ENCODE measurements around the gene ZDHHC11.
"Not testable (repeated sequence)": the region's sequence is repeated elsewhere in the genome, so short reads cannot be mapped to it uniquely, and the experiment has no call there.

ZDHHC11 gene

GRCh38 chr5:801472-801871, 49.3 kb downstream of the ZDHHC11 start:
- no peak for DNase-seq (ENCODE audit: low spot score)

- DNase-seq (ENCODE audit: low spot score), result not testable (repeated sequence)
Measured at GRCh38 chr5:801055-801454, 49.7 kb downstream of the ZDHHC11 start.

- DNase-seq (ENCODE audit: low spot score), result not testable (repeated sequence)
Measured at GRCh38 chr5:798505-799138, 52.2 kb downstream of the ZDHHC11 start.

- not testable (repeated sequence) for DNase-seq (ENCODE audit: low spot score)
Measured at GRCh38 chr5:797986-798385, 52.8 kb downstream of the ZDHHC11 start.

DNA sequence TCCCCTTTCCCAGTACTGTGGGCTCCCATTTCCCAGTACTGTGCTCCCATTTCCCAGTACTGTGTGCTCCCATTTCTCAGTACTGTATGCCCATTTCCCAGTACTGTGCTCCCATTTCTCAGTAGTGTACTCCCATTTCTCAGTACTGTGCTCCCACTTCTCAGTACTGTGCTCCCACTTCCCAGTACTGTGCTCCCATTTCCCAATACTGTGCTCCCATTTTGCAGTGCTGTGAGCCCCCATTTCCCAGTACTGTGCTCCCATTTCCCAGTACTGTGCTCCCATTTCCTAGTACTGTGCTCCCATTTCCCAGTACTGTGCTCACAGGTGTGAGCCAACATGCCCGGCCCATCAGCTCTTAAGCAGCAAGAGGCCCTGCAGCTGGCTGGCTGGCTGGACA, 54.9 kb downstream of the ZDHHC11 start:
- not testable (repeated sequence) for DNase-seq (ENCODE audit: low spot score)

GRCh38 chr5:794948-795347, 55.8 kb downstream of the ZDHHC11 start:
- not testable (repeated sequence) for DNase-seq (ENCODE audit: low spot score)

GRCh38 chr5:788703-789102, 62.1 kb downstream of the ZDHHC11 start:
- DNase-seq (ENCODE audit: low spot score), result not testable (repeated sequence)

DNA sequence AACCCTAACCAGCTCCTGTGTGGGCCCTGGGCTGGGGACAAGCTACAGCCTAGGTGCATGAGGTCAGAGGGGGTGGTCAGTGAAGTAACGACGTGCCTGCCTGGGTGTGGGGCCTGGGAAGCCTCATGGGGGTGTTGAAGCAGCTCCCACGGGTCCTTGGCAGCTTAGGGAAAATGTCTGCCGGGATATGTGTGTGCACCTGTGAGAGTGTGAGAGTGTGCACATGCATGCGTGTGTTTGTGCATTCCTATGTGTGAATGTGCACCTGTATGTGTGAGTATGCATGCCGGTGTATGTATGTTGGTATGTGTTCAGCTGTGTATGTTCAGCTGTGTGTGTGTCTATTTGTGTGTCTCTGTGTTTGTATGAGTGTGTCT, 62.9 kb downstream of the ZDHHC11 start:
- DNase-seq (ENCODE audit: low spot score), result not testable (repeated sequence)

DNA sequence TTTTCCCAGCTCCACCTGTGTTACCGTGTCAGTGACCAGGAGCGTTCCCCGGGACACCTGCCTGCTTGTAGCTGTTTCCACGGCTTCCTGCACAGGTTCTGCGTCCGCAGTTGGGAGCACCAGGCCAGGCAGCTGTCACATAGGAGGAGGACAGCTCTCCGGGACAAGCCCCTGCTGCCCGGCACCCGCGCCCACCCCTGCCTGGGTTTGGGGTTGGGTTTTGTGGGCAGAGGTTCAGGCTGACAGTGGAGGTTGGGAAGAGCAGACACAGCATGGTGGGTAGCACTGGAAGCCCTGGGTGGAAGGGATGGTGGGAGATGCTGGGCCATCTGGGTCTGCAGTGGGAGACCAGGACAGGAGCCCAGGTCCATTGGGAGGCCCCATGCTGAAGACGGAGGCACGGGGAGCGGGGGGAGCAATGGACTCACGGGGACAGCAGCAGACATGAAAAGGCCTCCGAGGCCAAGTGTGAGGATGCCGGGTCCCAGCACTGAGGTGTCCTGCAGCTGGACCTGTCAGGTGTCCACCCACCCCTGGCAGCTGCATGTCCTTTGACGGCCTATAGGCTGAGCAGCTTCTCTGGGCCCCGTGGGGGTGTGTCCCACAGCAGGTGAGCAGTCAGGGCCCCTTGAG, 63.4 kb downstream of the ZDHHC11 start:
- DNase-seq (ENCODE audit: low spot score), result not testable (repeated sequence)

DNA sequence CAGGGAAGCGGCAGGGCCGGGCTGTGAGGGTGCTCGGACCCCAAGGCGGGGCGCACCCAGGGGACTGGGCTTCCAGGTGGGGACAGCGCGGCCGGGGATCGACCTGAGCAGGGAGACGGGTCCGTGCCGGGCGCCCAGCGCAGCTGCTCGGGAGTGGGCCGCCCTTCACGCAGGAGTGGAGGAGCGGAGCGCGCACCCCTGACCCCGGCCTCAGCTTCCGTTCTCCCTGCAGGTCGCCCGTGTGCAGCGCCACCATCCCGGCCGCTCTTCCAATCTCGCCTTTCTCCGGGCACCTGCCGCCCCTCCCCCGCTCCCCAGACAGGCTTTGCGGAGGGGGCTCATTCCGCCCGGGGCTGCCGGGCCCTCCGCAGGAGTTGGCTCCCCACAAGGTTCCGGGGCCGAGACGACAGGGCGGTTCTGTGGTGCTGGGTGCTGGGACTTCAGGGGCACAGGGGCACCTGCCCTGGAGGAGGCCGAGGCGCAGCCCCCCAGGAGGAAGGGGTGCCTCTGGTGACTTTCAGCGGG, 65.5 kb downstream of the ZDHHC11 start:
- DNase-seq (ENCODE audit: low spot score), result not testable (repeated sequence)

GRCh38 chr5:784428-785177, 66.2 kb downstream of the ZDHHC11 start, which contains the start of gene ZDHHC11B:
TSS of gene ZDHHC11B (minus strand) at chr5:784729. CDS start at chr5:766919, 17,810 bp downstream.
- DNase-seq (ENCODE audit: low spot score), result not testable (repeated sequence)

DNA sequence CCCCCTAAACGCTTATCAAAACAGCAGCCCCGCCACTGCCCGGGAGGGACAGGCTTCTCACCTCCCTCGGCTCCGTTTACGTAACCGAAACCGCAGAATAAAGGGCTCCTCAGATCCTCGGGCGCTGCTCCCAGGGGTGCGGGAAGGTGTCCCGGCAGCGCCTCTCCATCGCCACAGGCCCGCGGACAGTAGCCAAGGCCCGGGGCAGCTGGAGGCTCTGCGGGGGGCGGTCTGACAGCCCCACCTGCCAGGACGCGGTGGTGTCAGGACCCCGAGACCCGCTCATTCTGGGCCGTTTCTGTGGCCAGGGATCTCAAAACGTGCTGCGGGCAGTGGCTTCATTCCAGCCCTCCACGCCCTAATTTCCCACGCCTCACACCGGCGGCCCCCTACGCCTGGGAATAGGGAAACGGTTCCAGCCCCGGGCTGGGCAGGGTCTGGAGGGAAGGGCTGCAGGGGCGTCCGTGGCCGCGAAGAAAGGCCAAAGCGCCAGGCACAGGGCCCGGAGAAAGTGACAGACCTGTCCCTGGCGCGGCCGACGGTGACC, 66.8 kb downstream of the ZDHHC11 start:
- DNase-seq (ENCODE audit: low spot score), result not testable (repeated sequence)

DNA sequence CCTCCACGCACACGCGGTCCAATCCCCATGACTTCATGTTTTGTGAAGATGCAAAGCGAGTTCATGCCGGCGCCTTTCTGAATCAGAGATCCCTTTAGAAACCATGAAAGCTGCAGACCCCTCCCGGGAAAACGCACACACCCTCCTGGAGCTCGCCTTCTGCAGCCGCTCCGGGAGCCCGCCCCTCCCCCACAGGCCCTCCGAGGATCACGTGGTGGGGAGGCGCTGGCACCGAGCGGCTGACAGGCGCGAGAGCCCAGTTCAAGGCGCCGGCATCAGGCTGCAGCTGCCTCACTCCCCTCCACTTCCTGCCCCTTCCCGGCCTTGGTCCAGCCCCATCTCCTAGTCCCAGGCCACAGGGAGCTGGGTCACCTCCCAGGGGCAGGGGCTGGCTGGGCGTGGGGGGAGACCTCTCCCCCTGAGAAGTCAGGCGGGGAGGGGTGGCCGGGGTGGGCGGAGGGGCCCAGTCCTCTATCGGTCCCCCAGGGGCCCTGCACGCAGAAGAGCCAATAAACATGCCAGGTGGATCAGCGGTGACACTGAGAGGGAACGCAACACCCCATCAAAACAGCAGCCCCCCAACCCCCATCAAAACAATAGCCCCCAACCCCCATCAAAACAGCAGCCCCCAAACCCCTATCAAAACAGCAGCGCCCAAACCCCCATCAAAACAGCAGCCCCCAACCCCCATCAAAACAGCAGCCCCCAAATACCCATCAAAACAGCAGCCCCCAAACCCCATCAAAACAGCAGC, 67.6 kb downstream of the ZDHHC11 start:
- not testable (repeated sequence) for DNase-seq (ENCODE audit: low spot score)

- DNase-seq (ENCODE audit: low spot score), result not testable (repeated sequence)
Measured at GRCh38 chr5:782356-782755, 68.4 kb downstream of the ZDHHC11 start.

DNA sequence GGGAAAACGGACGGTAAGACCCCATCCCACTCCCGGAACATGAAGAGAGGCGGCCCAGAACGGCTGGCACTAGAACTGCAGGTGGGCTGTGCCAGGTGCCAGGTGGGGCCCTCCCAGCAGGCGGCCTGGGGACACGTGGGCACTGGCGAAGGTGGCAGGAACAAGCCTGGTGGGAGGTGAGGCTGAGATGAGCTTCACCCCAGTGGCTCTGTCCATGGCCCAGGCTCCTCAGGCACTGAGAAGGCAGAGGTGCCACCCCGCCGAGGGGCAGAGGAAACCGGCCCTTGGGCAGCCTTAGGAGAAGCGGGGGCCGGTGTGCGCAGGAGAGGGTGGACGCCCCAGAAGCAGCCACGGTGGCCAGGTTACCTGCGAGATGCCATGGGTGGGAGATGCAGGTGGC, 70.2 kb downstream of the ZDHHC11 start:
- DNase-seq (ENCODE audit: low spot score), result not testable (repeated sequence)

GRCh38 chr5:778967-779366, 71.8 kb downstream of the ZDHHC11 start:
- not testable (repeated sequence) for DNase-seq (ENCODE audit: low spot score)

GRCh38 chr5:778421-778820, 72.4 kb downstream of the ZDHHC11 start:
- DNase-seq (ENCODE audit: low spot score), result not testable (repeated sequence)

- DNase-seq (ENCODE audit: low spot score), result no peak
Measured at GRCh38 chr5:777756-778161, 73.0 kb downstream of the ZDHHC11 start.

DNA sequence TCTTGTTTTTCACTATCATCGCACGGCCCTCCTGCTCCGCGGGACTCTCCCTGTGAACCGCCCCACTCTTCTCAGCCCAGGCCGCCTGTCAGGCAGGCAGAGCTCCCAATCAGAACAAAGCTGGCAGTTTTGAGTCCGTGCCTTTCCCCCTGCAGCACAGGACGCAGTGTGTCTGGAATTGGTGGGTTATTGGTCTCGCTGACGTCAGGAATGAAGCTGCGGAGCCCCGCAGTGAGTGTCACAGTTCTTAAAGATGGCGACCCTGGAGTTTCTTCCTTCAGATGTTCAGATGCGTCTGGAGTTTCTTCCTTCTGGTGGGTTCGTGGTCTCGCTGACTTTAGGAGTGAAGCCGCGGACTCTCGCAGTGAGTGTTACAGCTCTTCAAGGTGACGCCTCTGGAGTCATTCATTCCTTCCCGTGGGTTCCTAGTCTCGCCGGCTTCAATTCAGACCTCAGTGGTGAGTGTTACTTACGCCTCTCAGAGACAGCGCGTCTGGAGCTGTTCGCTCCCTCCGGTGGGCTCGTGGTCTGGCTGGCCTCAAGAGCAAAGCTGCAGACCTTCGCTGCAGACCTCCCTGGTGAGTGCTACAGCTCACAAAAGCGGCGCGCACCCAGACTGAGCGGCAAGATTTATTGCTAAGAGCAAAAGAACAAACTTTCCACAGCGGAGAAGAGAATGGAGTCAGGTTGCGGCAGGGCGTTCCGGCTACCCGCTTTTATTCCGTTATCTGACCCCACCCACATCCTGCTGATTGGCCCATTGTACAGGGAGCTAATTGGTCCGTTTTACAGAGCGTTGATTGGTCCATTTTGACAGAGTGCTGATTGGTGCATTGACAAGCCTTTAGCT, 73.7 kb downstream of the ZDHHC11 start:
- DNase-seq (ENCODE audit: low spot score), result no peak
